ENCODE results near the gene RXRA. TPM values are rescaled to one million over a fixed set of nuclear protein-coding genes. Genes with fewer than 3 reads are reported as not detected.

RXRA gene
- total RNA-seq, 1 experiment from 2014 or later = 29.9 TPM

DNA sequence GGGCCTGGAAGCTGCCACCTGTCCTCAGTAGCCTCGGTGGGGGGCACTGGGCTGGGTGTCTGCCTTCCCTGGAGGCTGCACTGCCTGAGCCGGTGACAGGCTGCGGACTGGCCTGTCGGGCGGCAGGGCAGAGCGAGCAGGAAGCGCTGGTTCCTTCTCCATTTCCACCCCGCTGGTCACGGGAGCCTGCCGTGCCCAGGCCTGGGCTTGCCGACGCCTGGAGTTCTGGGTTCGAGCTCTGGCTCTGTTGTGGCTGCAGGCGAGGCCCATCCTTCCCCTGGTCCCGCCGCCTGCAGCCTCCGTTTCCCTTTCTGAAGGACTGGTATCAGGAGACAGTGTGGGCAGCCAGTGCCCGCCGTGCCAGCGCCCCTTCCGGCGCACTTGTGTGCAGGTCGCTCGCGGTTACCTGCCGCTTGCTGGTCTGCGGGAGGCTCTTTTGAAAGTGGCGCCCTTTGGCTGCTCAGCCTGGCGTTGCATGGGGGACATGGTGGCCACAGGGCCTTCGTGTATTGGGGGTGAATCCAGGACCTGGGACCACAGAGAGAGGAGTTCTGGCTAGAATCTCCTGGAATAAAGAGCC is 34.0 kb downstream of the RXRA start:
- H3K9ac ChIP-seq (ENCODE audit: extremely low read depth, insufficient read length, low read length) = no peak overlapping the region
- no peaks in the 10 kb centered on the region for H4K20me1 ChIP-seq (ENCODE audit: control insufficient read depth, insufficient read depth, insufficient read length)

More for the DNA sequence above, 34.0 kb downstream of the RXRA start:
- Histone ChIP-seq H3K14ac (ENCODE audit: insufficient read depth, low read length) (no peak overlapping the region), H3K9me3 (ENCODE audit: control insufficient read depth, low read depth, low read length) (no peaks in the 10 kb centered on the region), H3T11ph (ENCODE audit: low read length) (no peak overlapping the region), H2BK20ac (ENCODE audit: low read depth, low read length, poor library complexity, severe bottlenecking) (no peak overlapping the region), H2BK120ac (ENCODE audit: low read depth, low read length, poor library complexity, severe bottlenecking) (no peak overlapping the region), H3K79me2 (ENCODE audit: insufficient read depth, low read length) (no peaks in the 10 kb centered on the region), H4K5ac (ENCODE audit: insufficient read length, low read depth, low read length) (no peak overlapping the region), H3K18ac (ENCODE audit: insufficient read length, low read depth, low read length) (no peak overlapping the region), H3K27ac (ENCODE audit: insufficient read length, low read depth, low read length) (no peak overlapping the region), H3K4ac (ENCODE audit: low read depth, low read length) (no peak overlapping the region), H3K4me1 (ENCODE audit: insufficient read depth, low read length) (no peaks in the 10 kb centered on the region), H2AFZ (ENCODE audit: low read length) (no peak overlapping the region), H3K23ac (ENCODE audit: insufficient read length, low read depth, low read length) (no peak overlapping the region), H4K91ac (ENCODE audit: insufficient read length, low read depth, low read length) (no peak overlapping the region), H3K4me2 (ENCODE audit: insufficient read depth, insufficient read length, low read length) (no peak overlapping the region), H2BK12ac (ENCODE audit: insufficient read length, low read depth, low read length) (no peak overlapping the region), H3K23me2 (ENCODE audit: insufficient read length, low read depth, low read length, poor library complexity, severe bottlenecking) (no peaks in the 10 kb centered on the region), H3K56ac (ENCODE audit: insufficient read length, low read depth, low read length) (no peak overlapping the region), H2BK5ac (ENCODE audit: insufficient read length, low read length) (no peak overlapping the region), H3K79me1 (ENCODE audit: insufficient read depth, low read depth, low read length, poor library complexity, severe bottlenecking) (no peaks in the 10 kb centered on the region), H2BK15ac (ENCODE audit: low read depth, low read length) (no peak overlapping the region), H3K27me3 (ENCODE audit: insufficient read depth, low read length) (no peaks in the 10 kb centered on the region), H4K8ac (replicated peaks; ENCODE audit: insufficient read length, low read depth, low read length) (no peak overlapping the region), H2AK5ac (ENCODE audit: insufficient read length, low read length) (no peak overlapping the region)
- TF ChIP-seq CTCF (conservative IDR thresholded peaks at IDR 0.05) = no peak
- Mint-ChIP-seq H3K36me3 (ENCODE audit: insufficient read depth in 1 of 3, low read depth in 3 of 3) (no peaks in the 10 kb centered on the region), H3K4me3 (no peak overlapping the region), H3K4me1 (peaks cover 4 to 13% of the 10 kb centered on the region in 2 experiments; a peak in 3 of 4 replicates), H3K27me3 (ENCODE audit: low read depth) (no peaks in the 10 kb centered on the region), H3K9me3 (no peaks in the 10 kb centered on the region), H3K27ac (no peak overlapping the region)
- no peak for DNase-seq
- whole genome bisulfite sequencing (ENCODE audit: extremely low coverage, insufficient read length, low lambda C conversion rate) = no CpG with 5 or more reads among the region's 30 CpGs
